ENCODE measurements around the gene COX19.

DNA sequence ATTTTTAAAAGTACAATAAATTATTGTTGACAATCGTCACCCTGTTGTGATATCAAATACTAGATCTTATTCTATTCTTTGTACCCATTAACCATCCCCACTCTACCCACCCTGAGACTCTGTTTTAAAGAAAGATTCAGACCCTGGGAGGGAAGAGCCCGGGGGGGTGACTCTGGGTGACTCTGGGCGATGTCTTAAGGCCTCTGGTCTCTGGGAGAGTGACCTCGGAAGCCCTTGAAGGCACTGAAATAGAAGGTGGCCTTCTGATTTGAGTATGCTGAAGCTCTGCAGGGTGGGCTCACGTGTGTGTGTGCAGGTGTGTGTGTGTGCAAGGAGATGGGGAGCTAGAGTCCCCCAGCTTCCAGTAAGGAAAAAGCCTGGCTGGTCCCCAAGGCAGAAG, 30.6 kb downstream of the COX19 start:
- TF ChIP-seq EZH2 (IDR thresholded peaks at IDR 0.05; ENCODE audit: low read length, missing control alignments) = no peak
- no peak for TF ChIP-seq CTCF (conservative IDR thresholded peaks at IDR 0.05 in 1 of 2, IDR thresholded peaks at IDR 0.05 in 1 of 2; ENCODE audit: low read depth in 1 of 2, low read length in 2 of 2)

Measured in fibroblast of lung (primary cell).